Ovary (tissue), 9 donors: ENCODE data around the gene SLC25A28. TPM values are rescaled to one million over a fixed set of nuclear protein-coding genes. Genes with fewer than 3 reads are reported as not detected.

Experiments used
- DNase-seq, 5 donors: peaks; one replicate each; pipeline ENCODE4 v3.0.0-alpha.2; 2019 to 2020
- H3K27ac ChIP-seq, 2 donors: fragments of 200-600 bp; one replicate each; pipeline versions ENCODE4 v1.5.1 to v1.8.0; 2019 to 2022
- H3K27me3 ChIP-seq: fragments of 200-600 bp; one replicate; pipeline ENCODE4 v1.8.0; 2022
- H3K36me3 ChIP-seq: fragments of 200-600 bp; sonication (generic); one replicate; pipeline ENCODE4 v1.5.1; 2019
- H3K4me1 ChIP-seq: one replicate; pipeline ENCODE4 v1.8.1; 2013; ENCODE audit warnings: mild to moderate bottlenecking, moderate library complexity; ENCODE audit not compliant: insufficient read depth
- H3K4me3 ChIP-seq: fragments of 200-600 bp; sonication (generic); one replicate; pipeline ENCODE4 v1.5.1; 2017
- H3K9me3 ChIP-seq, 2 donors: fragments of 200-600 bp in 1 of 2; sonication (generic) in 1 of 2; one replicate each; pipeline versions ENCODE4 v1.5.1 to v1.8.1; 2013 to 2019; ENCODE audit warnings: mild to moderate bottlenecking in 1 of 2, moderate library complexity in 1 of 2
- EP300 ChIP-seq: sonication (generic); formaldehyde crosslinking; IDR thresholded peaks from one replicate; pipeline ENCODE4 v1.6.1; 2017; ENCODE audit warnings: antibody characterized with exemption
- POLR2A ChIP-seq: fragments of 450-650 bp; IDR thresholded peaks from one replicate; pipeline ENCODE4 v1.6.1; 2017; ENCODE audit warnings: antibody characterized with exemption, mild to moderate bottlenecking, moderate library complexity
- WGBS, 3 donors: extraction: QIAGEN DNeasy Blood & Tissue Kit in 1 of 3; methylation state at CpG; one replicate each; pipeline versions ENCODE4 v1.1.5 to v1.1.7; 2013 to 2017; 5-methylcytosine and 5-hydroxymethylcytosine counted together
- intact Hi-C, 4 donors: fragments of 100-400 bp; cut with DNase I; formaldehyde crosslinking; loops; one replicate each; pipeline versions ENCODE4 v1.11.0 to v1.15.1; 2022 to 2023
- polyA plus RNA-seq, 2 donors: library from polyadenylated mRNA; stranded (reverse); fragments of 200-250 nt in 1 of 2; fragments of 350-450 nt in 1 of 2; fragmentation: Illumina TruSeq in 1 of 2; extraction: RNeasy Lipid Tissue Mini Kit (QIAGEN cat#74804) in 1 of 2; gene quantifications; one replicate each; pipeline ENCODE4 v1.2.3, GENCODE V29; 2013 to 2014
- total RNA-seq, 7 donors: library from RNA; depleted of rRNA in 2 of 7; stranded (reverse); fragments of >200 nt in 2 of 7; fragmentation: NEBNext Ultra II Directional in 3 of 7; extraction: Animal tissue kit (Norgen Biotek cat#: 25700) in 3 of 7; gene quantifications; one replicate each; pipeline versions ENCODE4 v1.1.0 to v1.2.4, GENCODE V29; 2016 to 2023
- TF ChIP-seq, protein P1 (sequence below), 3 donors: fragments of 450-650 bp in 2 of 3; fragments of 200-600 bp in 1 of 3; IDR thresholded peaks; one replicate each; pipeline versions ENCODE4 v1.5.1 to v1.8.0; 2016 to 2022; ENCODE audit warnings: antibody characterized with exemption in 3 of 3, mild to moderate bottlenecking in 1 of 3
- donor health status: DM: no; HTN: no; CAD: no; lungs with moderate emphysema.
- donor health status: DM: no; HTN: no; CAD: no.
- donor health status: Bipolar disorder and iron deficiency.
- donor health status: DM: yes; HTN: yes; CAD: no.
- donor health status: DM: no; HTN: no; CAD: no.
- donor health status: DM: yes; HTN: yes; CAD: no.

The SLC25A28 gene
- total and polyA plus RNA-seq, 9 donors, result 19.6 to 86.1 (median 46.0) TPM

DNA sequence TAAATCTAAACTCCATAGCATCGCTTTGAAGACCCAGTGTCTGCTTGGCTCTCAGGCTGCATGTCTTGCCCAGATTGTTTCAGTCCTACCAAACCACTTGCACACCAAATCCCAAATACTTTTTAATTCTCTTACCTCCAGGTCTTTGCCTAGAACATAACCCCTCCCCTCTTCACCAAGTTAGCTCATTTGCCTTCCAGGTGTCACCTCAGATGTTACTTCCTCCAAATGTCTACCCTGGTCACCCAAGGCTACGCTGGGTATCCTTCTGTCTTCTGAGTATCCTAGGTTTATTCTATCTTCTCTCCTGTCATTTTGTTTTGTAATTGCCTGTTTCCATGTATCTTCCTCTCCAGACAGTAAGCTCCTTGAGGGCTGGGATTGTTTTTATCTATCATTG lies 11.1 kb downstream of the SLC25A28 start:
- WGBS, 3 donors, result 96 to 99% (median 96%) methylated on average over 2 of the region's 2 CpGs
- DNase-seq, result no peak
- Histone ChIP-seq H3K27me3 (no peaks in the 10 kb centered on the region), H3K36me3 (no peaks in the 10 kb centered on the region), H3K9me3 (no peaks in the 10 kb centered on the region), H3K4me3 (no peak overlapping the region), H3K4me1 (no peaks in the 10 kb centered on the region), H3K27ac (no peak overlapping the region)
- no peak for TF ChIP-seq POLR2A
- no peak for TF ChIP-seq EP300
- TF ChIP-seq, protein P1, sequence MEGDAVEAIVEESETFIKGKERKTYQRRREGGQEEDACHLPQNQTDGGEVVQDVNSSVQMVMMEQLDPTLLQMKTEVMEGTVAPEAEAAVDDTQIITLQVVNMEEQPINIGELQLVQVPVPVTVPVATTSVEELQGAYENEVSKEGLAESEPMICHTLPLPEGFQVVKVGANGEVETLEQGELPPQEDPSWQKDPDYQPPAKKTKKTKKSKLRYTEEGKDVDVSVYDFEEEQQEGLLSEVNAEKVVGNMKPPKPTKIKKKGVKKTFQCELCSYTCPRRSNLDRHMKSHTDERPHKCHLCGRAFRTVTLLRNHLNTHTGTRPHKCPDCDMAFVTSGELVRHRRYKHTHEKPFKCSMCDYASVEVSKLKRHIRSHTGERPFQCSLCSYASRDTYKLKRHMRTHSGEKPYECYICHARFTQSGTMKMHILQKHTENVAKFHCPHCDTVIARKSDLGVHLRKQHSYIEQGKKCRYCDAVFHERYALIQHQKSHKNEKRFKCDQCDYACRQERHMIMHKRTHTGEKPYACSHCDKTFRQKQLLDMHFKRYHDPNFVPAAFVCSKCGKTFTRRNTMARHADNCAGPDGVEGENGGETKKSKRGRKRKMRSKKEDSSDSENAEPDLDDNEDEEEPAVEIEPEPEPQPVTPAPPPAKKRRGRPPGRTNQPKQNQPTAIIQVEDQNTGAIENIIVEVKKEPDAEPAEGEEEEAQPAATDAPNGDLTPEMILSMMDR (IDR thresholded peaks at IDR 0.05), result no peak
- intact Hi-C loops, result no loop called here

- DNase-seq, result no peak
- H3K36me3 ChIP-seq, result no peaks in the 10 kb centered on the region
- intact Hi-C loops, result no loop called here
- no peak overlapping the region for H3K27ac ChIP-seq
- TF ChIP-seq, protein P1 (IDR thresholded peaks at IDR 0.05), result no peak
- TF ChIP-seq POLR2A (no peak), EP300 (no peak)
- WGBS, 3 donors, result 94 to 98% (median 95%) methylated on average over 2 of the region's 2 CpGs
- H3K27me3 ChIP-seq, result no peaks in the 10 kb centered on the region
- no peaks in the 10 kb centered on the region for H3K9me3 ChIP-seq
- H3K4me1 ChIP-seq, result no peaks in the 10 kb centered on the region
- H3K4me3 ChIP-seq, result no peak overlapping the region
Measured at GRCh38 chr10:99605351-99605750, 14.9 kb downstream of the SLC25A28 start.

- Histone ChIP-seq H3K36me3 (no peaks in the 10 kb centered on the region), H3K4me1 (no peaks in the 10 kb centered on the region), H3K27me3 (no peaks in the 10 kb centered on the region), H3K27ac (no peak overlapping the region), H3K9me3 (no peaks in the 10 kb centered on the region), H3K4me3 (no peak overlapping the region)
- TF ChIP-seq, protein P1 (IDR thresholded peaks at IDR 0.05), result no peak
- TF ChIP-seq POLR2A (no peak), EP300 (no peak)
- DNase-seq, result no peak
- 96 to 100% (median 97%) methylated on average over 1 of the region's 1 CpG for WGBS, 3 donors
- intact Hi-C loops, result no loop called here
Measured at GRCh38 chr10:99604862-99605261, 15.4 kb downstream of the SLC25A28 start.

- Histone ChIP-seq H3K36me3 (no peaks in the 10 kb centered on the region), H3K27me3 (no peaks in the 10 kb centered on the region), H3K27ac (no peak overlapping the region), H3K4me3 (no peak overlapping the region), H3K4me1 (no peaks in the 10 kb centered on the region), H3K9me3 (no peaks in the 10 kb centered on the region)
- intact Hi-C loops, result no loop called here
- 58 to 60% (median 60%) methylated on average over 8 of the region's 8 CpGs for WGBS, 3 donors
- TF ChIP-seq, protein P1 (IDR thresholded peaks at IDR 0.05), result no peak
- no peak for TF ChIP-seq EP300
- TF ChIP-seq POLR2A, result no peak
- DNase-seq, result no peak
Measured at GRCh38 chr10:99598781-99599509, 21.3 kb downstream of the SLC25A28 start.
